Breast epithelium (tissue), 3 donors: ENCODE data around the gene CRYBG3.

Experiments
- CTCF ChIP-seq, 3 donors: fragments of 450-650 bp; IDR thresholded peaks; one replicate each; pipeline ENCODE4 v1.5.1; 2016 to 2017; ENCODE audit warnings: antibody characterized with exemption in 3 of 3, mild to moderate bottlenecking in 3 of 3, moderate library complexity in 3 of 3
- POLR2A ChIP-seq: fragments of 450-650 bp; IDR thresholded peaks from one replicate; pipeline ENCODE4 v1.6.1; 2016; ENCODE audit warnings: antibody characterized with exemption, mild to moderate bottlenecking, moderate library complexity

- TF ChIP-seq CTCF (IDR thresholded peaks at IDR 0.05) (no peak), POLR2A (no peak)
Measured at GRCh38 chr3:97968376-97968775, 146.6 kb downstream of the CRYBG3 start.
